Fibroblast of pulmonary artery (primary cell): ENCODE data around the gene GAL3ST1.
"Not testable (repeated sequence)": the region's sequence is repeated elsewhere in the genome, so short reads cannot be mapped to it uniquely, and the experiment has no call there.

Experiments
- DNase-seq: peaks from one replicate; pipeline ENCODE4 v3.0.0-alpha.2; 2010; ENCODE audit warnings: low read depth
- H3K4me3 ChIP-seq: replicated peaks from 2 replicates; pipeline ENCODE4 v1.5.1; 2011; ENCODE audit warnings: low read depth, mild to moderate bottlenecking, control low read depth, low read length, moderate library complexity
- TF ChIP-seq, protein P1 (sequence below): IDR thresholded peaks from 2 replicates; pipeline ENCODE4 v1.5.1; 2011; ENCODE audit warnings: mild to moderate bottlenecking, control low read depth, low read length, inconsistent platforms; ENCODE audit errors: missing control alignments

GAL3ST1 gene, protein sequence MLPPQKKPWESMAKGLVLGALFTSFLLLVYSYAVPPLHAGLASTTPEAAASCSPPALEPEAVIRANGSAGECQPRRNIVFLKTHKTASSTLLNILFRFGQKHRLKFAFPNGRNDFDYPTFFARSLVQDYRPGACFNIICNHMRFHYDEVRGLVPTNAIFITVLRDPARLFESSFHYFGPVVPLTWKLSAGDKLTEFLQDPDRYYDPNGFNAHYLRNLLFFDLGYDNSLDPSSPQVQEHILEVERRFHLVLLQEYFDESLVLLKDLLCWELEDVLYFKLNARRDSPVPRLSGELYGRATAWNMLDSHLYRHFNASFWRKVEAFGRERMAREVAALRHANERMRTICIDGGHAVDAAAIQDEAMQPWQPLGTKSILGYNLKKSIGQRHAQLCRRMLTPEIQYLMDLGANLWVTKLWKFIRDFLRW

DNA sequence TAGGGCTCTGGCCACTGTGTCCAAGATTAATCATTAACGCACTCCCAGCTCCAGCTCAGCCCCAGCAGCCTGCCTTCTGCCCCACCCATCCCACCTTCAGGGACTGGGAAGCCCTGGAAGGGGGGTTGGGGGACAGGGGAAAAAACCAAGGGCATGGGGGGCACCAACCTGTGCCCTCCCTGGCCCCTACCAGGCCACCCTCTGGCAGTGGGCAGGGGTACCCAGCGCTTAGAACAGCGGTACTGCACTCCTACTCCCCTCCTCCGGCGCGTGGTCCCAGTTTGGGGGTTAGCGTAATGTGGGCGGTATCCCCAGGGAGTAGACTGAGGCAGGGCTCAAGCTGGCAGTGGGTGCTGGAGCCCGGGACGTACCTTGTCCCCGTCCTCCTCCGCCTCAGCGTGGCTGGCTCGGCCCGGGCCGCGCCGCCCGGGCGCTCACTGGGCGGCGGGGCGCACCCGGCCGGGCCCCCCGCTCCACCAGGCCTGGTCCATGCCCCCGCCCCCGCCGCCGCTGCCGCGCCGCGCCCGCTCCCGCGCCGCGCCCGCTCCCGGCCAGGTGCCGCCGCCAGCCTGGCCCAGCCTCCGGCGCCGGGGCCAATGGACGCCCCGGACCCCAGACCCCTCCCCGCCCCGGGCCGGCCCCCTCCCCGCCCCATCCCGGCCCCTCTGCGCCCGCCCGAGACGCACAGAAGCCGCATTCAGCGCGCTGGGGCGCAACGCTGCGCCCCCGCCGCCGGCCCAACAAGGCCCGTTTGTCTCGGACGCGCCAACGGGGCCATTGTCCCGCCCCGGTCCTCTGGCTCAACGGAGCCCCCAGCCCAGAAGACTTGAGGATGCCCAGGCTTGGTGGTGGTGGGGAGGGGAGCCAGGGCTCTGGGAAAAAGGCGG lies at the start of gene GAL3ST1:
TSS of gene GAL3ST1 (minus strand) at position 571 of the 887 bp plus-strand sequence. CDS start 17,273 bp downstream, outside the sequence.
- TF ChIP-seq, protein P1, sequence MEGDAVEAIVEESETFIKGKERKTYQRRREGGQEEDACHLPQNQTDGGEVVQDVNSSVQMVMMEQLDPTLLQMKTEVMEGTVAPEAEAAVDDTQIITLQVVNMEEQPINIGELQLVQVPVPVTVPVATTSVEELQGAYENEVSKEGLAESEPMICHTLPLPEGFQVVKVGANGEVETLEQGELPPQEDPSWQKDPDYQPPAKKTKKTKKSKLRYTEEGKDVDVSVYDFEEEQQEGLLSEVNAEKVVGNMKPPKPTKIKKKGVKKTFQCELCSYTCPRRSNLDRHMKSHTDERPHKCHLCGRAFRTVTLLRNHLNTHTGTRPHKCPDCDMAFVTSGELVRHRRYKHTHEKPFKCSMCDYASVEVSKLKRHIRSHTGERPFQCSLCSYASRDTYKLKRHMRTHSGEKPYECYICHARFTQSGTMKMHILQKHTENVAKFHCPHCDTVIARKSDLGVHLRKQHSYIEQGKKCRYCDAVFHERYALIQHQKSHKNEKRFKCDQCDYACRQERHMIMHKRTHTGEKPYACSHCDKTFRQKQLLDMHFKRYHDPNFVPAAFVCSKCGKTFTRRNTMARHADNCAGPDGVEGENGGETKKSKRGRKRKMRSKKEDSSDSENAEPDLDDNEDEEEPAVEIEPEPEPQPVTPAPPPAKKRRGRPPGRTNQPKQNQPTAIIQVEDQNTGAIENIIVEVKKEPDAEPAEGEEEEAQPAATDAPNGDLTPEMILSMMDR: no peak
- no peak for DNase-seq
- H3K4me3 ChIP-seq: no peak within 1 kb of the TSS

DNA sequence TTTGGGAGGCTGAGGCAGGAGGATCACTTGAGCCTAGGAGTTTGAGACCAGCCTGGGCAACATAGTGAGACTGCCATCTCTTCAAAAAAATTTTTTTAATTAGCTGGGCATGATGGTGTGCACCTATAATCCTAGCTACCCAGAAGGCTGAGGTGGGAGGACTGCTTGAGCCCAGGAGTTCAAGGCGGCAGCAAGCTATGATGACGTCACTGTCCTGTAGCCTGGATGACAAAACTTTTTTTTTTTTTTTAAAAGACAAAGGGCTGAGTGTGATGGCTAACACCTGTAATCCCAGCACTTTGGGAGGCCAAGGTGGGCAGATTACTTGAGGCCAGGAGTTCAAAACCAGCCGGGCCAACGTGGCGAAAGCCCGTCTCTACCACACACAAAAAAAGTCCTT lies 45.4 kb upstream of the GAL3ST1 start:
- DNase-seq, H3K4me3 ChIP-seq: not testable (repeated sequence)

DNA sequence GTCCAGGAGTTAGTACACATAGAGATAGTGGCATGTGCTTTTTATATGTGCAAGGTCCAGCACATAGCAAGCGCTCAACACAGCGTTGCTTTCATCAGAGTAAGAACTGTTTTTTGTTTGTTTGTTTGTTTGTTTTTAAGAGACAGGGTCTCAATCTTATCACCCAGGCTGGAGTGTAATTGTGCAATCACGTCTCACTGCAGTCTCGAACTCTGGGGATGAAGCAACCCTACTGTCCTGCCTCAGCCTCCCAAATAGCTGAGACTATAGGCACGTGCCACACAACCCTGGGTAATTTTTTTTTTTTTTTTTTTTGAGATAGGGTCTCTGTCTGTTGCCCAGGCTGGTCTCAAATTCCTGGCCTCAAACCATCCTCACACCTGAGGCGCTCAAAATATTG lies 43.4 kb upstream of the GAL3ST1 start:
- no peak overlapping the region for H3K4me3 ChIP-seq
- no peak for DNase-seq
- TF ChIP-seq, protein P1: no peak

DNA sequence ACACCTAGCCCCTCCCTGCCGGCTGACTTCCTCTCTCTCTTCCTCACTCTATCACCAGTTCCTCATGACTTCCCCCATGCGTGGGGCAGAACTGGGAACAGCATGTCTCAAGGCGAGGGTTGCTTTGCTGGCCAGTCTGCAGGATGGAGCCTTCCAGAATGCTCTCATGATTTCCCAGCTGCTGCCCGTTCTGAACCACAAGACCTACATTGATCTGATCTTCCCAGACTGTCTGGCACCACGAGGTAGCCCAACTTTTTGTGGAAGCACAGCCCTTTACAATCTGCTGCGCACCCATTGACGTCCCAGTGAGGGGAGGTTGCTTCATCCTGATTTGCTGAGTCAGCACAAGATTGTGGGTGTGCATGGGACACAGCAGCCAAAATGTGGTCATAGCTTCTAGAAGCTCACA lies 41.1 kb upstream of the GAL3ST1 start:
- no peak for DNase-seq
- H3K4me3 ChIP-seq: no peak overlapping the region
- TF ChIP-seq, protein P1: no peak

DNA sequence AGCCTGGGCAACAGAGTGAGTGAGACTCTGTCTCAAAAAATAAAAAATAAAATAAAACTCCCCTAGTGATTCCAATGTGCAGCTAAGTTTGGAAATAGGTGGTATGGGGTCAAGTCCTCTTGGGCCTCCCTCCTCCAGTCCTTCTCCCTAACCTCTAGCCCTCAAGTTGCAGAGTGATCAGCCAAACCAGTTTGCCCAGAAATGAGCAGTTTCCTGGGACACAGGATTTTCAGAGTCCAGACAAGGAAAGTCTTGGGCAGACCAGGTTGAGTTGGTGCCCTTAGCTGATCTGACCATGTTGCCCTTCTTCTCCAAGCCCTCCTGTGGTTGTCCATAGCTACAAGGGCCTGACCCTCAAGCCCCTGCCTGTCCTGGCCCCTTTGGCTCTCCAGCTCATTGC lies 40.4 kb upstream of the GAL3ST1 start:
- DNase-seq: no peak
- H3K4me3 ChIP-seq: no peak overlapping the region
- TF ChIP-seq, protein P1: no peak

DNA sequence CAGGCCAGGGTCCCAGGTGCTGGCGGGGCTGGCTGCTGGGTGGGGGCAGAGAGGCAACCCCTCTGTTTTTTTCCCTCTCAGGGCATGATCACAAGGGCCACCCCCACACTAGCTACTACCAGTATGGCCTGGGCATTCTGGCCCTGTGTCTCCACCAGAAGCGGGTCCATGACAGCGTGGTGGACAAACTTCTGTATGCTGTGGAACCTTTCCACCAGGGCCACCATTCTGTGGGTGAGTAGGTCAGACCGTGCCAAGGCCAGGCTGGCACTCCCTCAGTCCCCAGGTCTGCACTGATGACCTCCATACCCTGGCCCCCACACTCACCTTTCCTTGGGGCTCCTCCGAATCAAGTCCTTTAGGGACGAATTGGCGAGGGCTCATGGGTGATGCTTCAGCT lies 39.8 kb upstream of the GAL3ST1 start:
- H3K4me3 ChIP-seq: no peak overlapping the region
- TF ChIP-seq, protein P1: no peak
- no peak for DNase-seq

DNA sequence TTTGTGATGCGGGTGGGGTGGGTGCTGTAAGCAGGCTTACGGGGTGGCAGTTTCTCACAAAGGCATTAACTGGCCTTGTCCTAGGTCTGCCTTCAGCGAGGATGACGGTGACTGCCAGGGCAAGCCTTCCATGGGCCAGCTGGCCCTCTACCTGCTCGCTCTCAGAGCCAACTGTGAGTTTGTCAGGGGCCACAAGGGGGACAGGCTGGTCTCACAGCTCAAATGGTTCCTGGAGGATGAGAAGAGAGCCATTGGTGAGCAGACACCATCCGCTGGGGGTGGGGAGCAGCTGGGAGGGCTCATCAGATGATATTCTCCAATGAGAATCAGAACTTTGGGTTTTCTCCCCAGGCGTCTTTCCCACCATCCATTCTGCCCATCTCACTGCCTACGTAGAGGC lies 38.3 kb upstream of the GAL3ST1 start:
- H3K4me3 ChIP-seq: no peak overlapping the region
- no peak for DNase-seq
- TF ChIP-seq, protein P1: no peak
